ENCODE results near the gene CADM1.

Gene CADM1

DNA sequence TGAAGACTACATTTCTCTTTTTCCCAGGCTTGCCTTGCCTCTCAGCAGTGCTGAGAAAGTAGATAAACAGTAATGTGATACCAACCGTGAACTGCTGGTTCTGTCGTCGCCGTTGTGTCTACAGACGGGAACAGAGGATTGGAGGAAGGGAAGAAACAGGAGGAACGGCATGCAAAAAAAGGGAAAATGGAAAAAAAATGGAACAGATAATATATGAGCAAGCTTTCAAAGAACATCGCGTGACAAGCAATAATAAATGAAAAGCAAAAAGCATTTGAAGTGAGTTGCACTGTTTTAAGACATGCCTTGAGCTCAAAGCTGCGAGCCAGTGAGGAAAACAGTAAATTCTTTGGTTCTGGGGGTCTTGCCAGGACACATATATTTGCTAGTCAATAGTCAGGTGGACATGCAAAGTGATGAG is 305.9 kb downstream of the CADM1 start:
- DNase-seq, result peak; percentile 55

DNA sequence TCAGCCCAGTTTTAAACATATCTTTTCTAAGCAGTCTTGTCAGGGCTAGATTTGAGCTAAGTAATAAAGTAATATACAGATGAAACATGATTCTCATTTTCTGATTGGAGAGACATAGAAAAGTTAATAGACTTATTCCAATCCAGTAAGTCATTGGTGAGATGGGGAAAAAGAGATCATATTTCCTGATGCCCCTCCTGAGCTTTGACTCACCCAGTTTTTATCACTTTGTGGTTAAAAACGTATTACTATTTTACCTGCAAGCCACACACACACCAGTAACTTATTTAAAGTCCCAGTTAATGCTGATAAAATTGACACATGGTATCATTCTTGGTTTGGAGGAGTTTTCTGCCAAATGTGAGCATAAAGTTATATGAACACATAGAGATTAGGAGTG is 306.8 kb downstream of the CADM1 start:
- no peak for DNase-seq

DNA sequence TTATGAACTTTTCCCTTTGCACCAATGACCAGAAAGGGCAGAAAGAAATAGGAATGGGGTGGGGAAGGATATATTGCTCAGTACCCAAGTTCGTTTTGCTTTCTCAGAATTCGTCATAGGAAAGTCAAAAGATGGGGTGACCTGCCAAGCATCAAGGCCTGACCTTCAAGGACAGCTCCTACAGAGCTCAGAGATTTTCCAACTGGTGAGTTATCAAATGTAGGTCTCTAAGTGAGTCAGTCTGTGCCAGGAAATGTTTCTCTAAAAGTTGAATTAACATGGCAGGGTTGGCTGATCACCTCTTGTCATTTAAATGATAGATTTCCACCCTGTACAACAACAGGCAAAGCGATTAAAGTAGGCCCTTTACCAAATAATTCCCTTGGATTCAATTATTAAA is 307.2 kb downstream of the CADM1 start:
- no peak for DNase-seq

DNA sequence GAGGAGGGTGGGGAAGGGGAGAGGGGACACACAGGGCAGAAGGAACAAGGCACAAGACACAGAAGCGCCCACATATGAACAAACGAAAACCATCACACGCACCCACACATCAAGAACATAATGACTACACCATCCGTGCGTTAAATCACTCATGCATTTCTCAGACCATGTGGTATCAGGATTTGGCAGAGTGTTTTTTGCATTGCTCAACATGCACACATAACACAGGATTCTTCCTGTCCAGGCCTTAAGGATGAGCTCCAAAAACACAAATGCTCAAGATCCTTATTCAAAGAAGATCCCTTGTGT is 309.5 kb downstream of the CADM1 start:
- no peak for DNase-seq

DNA sequence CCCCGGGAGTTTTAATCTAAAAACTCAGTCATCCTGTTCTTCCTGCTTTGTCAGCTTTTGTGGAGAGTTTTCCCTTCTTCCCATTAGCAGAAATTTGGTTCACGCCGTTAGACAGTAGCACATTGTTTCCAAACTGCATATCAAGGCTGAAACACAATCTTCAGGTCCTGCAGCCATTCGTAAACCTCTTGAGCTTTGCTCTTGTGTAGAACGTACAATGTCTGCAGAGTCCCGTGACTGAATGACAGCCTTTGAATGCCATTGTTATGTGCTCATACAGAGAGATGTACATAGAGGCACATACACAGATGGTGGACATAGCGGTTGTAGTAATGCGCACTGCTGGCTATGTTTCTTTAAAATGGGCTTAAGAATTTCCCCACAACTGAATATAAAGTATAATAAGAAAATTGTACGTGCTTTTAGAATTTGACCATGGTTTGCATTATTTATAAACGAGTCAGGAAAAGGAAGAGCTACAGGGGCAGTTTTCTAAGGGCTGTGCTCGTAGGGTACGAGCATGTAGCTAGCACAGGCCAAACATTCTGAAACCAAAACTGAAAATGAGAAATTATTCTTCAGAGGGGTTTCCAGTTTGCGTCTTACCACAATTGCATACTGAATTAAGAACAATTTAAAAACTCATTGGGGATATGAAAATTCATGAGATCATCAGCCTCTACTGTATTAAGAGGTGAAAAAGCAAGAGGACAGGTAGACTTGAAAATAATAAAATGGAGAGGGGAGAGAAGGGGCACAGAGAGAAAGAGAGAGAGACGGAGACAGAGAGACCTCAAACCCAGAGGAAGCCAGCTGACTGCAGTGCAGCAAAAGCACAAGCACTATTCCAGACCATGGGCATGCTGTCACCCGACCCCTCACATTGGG is 310.1 kb downstream of the CADM1 start:
- no peak for DNase-seq

DNA sequence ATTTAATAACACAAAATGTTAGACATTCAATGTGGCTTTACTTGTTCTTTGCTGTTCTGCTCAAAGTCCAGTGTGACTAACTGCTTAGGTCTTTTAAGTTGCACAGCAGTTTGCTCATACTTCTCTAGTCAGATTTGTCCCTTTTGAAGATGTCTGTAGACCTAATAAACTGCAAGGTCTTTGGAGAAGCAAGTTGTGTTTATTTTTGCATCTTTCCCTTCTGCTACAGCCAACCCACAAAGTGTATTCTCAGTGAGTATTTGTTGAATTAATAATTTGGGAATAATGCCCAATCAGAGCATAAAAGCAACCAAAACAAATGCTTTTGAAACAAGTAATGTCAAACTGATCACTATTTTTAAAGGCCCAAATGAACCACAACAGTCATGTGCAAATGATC is 312.5 kb downstream of the CADM1 start:
- no peak for DNase-seq

DNA sequence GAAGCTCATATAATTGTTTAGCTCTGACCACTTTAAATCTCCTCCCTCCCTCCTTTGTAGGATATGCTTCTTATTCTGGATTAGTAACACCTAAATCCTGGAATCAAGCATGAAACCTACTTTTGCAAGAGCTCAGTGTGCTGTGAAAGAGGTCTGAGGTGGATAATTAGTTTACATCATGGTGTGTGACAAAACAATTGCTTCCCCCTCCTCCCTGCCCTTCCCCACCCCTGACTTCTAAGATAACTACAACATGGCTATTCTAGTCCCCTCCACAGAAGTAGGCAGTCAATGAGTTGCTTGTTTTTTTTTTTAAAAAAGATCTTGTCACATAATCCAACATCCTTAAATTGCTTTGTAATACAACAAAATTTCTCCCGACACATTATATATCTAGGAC is 314.0 kb downstream of the CADM1 start:
- DNase-seq, result no peak

DNA sequence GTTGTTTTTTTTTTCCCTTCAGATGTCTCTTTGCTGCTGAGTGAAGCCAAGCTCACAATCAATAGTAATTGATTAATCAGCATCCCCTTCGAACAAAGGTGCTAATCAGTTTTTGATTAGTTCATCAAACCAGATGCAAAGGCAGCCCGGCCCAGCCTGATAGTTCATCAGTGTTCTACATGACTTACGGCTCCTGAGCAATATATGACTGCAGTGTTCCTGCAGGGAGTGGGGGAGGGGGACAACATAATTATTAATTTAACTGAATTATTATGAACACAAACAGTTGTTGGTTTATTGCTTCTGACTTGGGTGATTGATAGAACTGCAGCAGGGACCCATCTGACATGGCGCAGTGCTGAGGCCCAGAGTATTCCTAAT is 315.3 kb downstream of the CADM1 start:
- no peak for DNase-seq

DNA sequence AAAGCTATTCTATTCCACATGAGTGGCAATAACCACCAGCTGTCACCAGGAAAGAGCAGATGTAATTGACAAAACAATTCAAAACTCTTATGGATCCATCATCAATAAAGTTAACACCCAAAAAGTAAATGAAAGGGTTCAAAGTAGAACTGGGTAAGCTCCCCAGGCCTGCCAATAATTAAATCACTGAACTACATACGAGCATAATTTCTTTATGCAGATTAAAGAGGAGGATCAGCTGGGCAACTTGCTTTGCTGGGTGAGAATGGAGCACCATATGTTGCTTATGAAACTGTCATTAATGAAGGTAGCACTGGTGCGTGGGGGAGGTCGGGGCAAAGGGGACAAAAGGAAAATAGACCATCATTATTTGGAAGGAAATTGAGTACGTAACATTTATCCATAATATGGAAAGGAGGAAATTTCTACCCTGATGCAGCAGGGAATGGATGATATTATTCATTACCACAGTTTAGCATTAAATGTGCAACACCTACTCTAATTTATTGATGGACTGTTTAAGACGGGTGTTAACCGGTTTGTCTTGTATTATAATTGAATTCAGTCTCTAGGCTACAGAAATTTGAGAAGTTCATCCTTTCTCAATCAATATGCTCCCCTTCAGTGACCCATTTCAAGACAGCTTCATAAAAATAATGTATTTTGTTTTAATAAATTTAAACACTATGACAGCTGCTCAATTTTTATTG is 315.9 kb downstream of the CADM1 start:
- no peak for DNase-seq

DNA sequence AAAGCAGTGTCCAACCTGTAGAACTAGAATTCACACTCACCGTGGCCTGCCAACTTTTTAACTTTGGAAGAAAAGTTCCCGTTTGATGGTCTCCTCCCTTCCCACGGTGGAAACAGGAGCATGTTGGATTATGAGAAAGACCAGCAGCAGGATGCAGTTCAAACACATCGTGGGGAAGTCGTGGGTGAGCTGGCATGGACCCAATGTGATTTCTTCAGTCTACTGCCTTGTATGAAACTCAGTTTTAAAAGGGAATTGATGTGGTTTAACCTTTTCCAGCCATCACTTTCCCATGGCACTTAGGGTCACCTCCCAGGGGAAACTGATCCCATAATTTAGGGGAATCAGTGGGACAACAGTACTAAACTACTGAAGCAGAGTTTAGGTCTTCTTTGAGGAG is 318.3 kb downstream of the CADM1 start:
- no peak for DNase-seq

DNA sequence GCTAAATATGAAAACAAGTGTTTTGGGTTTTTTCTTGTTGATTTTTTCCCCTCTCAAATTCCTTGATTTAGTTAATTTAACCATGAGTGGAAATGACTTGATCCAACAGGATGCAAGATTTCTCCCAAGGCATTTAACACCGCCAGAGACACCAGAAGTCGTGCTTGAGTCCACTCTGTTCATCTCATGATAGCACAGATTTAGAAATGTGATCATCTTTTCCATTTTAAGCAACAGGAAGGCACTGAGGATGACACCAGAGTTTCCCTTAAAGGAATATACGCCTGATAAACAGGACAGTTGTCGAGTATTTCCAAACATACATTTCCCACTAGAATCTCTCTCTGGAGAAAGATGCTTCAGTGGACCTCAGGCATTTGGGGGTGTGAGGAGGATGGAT is 318.7 kb downstream of the CADM1 start:
- DNase-seq, result no peak

DNA sequence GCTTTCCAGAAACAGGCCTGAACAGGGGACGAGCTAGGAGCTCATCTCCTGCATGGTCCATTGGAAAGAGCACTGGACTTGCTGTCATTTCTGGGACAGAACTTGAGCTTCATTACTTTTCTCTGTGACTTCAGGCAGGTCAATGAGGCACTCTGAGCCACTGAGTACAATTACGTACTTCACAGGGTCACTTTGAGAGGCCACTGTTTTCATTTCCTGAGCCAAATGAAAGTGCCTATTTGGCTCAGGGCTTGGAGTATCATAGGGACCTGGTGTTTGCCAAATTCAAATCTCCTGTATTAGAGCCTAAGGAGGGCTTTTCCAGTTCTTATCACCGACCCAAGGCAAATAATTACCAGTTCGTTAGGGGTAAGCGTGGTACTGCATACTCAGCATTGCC is 319.3 kb downstream of the CADM1 start:
- peak; percentile 52 for DNase-seq

DNA sequence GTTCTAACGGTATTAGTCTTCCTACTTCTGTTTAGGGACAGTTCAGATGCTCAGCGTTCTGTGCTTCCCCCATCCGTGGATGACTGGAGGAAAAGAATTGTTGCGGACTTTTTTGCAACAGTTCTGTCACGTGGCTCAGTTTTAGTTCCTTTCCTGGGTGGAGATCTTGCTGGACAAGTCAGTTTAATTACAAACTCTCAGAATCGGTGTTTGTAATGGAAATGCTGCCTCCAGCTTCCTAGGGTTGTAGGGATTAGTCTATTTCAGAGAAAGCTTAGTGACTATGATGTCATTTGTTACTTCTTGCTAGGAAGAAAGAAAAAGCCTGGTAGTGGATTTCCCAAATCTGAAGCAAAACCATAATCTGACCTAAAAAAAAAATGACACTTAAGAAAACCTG is 320.4 kb downstream of the CADM1 start:
- no peak for DNase-seq

DNA sequence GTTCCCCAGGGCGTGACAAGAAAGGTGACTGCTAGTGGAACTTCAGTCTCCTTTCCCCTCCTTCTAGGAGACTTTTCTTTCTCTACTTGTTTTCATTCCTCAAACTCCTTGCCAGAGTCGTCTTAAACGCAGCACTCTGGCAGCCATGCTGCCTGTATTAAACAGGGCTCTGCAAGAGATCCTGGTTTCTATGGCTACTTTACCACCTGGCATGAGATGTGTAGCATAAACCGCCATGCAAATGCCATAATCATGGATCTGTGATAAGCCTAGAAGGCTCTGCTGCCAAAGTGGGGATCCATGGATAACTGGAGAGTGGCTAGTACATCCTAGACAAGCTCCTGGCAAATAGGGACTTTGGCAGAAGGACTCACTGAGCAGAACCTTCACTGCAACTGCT is 321.1 kb downstream of the CADM1 start:
- DNase-seq, result no peak

DNA sequence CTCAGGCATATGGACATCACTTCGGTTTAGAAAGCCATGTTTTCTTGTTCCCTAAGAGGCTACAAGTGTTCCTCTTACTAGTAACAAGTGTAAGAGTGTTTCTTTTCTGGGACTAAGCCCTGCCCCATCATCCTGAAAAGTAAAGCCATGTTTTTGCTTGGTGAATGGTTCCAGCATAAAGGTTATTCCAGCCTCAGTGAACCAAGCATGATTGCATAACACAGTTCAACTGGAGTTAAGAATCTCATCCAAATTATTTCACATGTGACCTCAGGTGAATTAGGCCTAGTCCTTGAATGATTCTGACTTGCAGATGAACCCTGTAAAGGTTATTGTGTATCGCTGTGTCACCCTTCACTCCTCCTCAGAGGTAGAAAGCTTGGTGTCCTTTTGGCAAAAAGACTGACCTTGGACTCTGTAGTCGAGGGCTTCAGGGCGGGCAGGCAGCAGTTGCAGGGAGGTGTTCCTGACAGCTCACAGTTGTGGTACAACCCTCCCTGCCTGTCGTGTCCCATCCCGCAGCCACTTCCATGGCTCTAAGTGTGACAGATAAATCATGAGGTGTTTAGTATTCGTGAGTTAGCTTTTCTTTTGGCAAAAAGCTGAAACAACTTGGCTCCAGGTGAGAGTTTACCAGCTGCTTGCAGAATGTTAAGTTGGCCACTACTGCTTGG is 321.8 kb downstream of the CADM1 start:
- no peak for DNase-seq

DNA sequence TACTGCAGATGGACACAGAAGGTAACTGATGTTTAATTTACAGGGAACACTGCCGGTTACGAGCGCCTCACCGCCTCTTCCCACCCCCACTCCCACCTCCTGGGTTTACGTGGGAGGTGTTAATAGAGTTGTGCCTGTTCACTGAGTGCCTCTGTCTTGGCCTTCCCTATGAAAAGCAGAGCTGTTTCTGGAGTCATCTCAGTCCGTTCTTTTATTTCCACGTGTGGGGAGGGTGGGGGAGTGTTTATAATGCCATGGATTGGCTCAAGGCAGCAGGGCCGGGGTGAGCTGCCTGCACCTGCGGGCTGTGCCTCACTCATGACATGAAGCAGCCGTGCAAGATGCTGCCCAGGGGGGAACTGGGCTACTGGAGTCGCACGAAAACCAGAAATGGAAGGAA is 322.7 kb downstream of the CADM1 start:
- DNase-seq, result no peak

DNA sequence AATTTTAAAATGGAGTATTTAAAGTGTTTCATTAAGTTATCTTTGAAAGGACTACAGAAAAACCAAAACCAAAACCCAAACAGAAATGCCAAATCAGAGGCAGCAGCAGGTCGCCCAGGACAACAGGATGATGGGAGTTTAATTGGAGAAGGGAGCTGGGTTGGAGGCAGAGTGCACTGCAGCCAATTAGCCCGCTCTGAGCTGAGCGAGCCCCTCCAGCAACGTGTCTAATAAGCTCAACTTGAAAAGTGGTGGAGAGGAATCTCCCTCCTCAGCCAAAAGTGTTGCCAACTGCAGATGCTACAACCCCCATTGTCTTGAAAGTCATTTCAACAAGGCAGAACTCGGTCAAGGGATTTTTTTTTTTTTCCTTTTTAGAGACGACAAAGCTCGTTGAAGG is 323.9 kb downstream of the CADM1 start:
- DNase-seq, result no peak

DNA sequence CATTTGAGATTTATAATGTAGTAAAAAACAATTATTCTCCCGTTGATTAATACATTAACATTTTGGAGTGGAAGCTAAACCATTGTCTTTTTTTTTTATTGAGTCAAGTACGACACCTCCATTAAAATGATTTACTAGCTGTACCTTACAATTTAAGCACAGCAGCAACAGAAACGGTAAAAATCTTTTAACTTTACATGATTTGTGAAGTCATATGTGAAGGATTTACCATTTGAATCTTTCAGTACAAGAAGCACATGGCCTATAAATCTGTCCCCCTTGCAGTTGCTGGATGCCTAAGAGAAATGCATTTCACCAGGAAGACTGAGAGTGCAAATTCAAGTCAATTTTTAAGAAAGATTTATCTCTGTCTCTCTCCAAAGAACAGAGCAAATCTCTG is 324.6 kb downstream of the CADM1 start:
- no peak for DNase-seq

DNA sequence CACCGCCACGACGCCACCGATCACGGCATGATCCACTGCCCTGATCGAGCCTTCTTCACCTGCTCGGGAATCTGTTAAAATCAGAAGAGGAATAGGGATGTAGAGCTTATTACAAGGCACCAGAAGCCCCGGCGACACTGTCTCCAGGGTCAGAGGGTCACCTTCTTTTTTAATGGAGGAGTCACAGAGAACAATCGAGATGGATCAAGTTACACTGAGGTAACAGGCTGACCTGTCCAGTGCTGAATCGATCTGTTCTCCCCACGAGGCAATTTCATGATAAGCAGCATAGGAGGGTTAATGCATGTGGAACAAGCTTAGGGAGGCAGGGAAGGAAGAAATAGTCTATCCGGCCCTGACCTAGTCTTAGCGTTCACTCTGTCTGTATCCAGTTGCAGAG is 325.5 kb downstream of the CADM1 start:
- DNase-seq, result no peak

DNA sequence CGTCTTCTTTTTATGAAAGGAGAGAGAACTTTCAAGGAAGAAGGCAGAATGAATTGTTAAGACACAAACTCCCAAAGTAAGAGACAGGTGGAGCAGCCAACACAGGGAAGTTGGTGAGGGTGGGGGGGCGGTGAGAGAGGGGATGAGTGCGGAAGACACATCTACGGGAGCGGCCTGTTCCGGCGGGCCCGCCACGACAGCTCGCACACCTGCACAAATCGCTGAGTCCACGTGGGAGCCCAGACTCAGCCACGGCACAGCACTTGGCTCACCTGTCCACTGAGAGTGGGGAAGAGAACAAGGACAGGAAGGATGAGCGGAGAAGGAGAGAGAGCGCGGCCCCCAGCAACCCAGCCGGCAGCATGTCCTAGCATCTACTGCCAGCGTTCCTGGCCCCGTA is 331.1 kb downstream of the CADM1 start:
- DNase-seq, result no peak

DNA sequence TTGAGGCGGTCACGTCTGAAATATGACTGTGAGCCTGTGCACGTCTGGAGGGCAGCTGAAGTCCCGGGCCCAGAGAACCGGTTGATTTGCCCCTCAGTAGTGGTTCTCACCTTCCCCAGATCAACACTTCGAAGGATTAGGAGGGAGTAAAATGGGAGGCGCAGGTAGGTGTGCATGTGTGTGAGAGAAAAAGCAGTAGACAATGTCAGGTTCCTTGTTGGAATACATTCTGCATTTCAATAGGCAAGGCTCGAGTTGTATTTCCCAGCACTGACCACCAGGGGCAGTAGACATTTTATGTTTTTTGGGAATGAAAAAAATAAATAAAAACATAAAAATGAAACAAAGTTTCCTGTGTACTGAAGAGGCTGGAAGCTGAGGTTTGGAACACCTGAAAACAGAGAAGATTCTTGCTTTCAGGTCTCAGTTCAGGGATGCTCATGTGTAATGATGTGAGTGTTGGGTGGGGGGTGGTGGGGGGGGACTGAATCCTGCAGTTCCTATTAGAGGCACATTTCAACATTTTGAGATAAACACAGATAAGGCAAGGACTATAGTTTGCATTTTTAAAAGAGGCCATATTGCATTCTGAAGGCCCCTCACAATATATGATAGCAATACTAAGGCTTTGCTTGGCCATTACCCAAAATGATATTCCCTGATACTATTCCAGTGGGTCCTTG is 333.9 kb downstream of the CADM1 start:
- DNase-seq, result peak; percentile 7

DNA sequence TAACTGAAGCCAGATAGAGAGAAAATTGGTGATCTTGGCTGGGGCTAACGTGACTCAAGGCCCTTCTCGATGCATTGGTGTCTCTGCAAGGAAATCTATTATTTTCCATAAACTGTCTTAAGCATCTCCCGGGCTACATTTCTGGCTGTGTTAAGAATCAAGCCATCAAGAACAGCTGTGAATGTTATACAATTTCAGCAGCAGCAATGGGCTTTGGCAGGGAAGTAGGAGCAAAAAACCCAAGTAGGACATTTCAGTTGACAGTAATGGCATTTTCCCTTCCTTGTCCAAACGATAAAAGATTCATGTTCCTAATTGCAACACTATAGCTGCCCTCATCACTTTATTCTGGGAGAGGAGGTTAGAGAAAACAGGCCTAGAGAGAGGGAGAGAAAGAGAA is 335.0 kb downstream of the CADM1 start:
- DNase-seq, result no peak

DNA sequence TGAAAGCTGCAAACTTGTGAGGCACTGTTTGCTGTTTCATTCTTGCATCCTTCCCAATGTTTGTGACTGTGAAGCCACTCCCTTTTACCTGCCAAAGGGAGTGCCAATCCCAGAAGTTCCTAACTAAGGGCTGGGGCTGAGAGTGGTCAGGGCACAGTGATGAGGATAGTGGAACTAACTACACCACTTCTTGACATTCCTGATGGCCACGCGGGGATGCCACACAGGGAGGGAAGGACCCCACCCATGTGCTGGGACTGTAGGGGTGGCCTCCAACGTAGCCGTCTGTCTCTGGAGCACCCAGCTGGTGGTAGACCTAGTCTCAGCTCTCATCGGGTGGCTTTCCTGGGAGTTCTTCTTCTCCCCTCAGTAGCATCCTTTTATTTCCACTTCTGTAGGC is 335.5 kb downstream of the CADM1 start:
- no peak for DNase-seq

DNA sequence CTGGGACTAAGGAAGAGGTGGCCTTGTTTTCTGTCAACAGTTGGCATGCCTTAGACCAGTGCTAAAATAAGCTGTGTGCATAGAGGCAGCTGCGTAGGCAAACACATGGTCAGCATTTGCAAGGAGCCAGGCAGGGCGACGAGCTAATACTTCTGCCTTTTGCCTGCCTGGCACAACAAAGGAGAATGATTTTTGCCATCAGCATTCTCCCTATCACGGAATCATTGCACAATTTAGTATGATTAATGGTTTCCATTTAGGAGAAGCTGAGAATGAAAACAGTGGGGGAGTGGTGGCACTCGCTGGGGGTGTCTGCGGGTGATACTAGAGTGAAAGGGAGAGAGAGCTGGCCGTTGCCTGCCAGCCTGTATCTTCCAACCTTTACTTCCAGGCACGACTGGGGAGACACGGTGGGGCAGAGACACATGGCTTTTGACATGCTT is 336.0 kb downstream of the CADM1 start:
- peak; percentile 8 for DNase-seq

Data from NCI-H2029 (cell line).